HFF-Myc (cell line): ENCODE measurements around the gene IL4R.

Experiments
- DNase-seq: peaks from one replicate; pipeline ENCODE4 v3.0.0-alpha.2; 2011; ENCODE audit warnings: low read depth; ENCODE audit errors: extremely low read depth
- H3K4me3 ChIP-seq: replicated peaks from 2 replicates; pipeline ENCODE4 v1.5.1; 2011; ENCODE audit warnings: low read depth, mild to moderate bottlenecking, control low read depth, low read length
- TF ChIP-seq, protein P1 (sequence below): IDR thresholded peaks from 2 replicates; pipeline ENCODE4 v1.5.1; 2012; ENCODE audit warnings: mild to moderate bottlenecking, low read depth, low read length, control low read depth; ENCODE audit errors: missing control alignments

IL4R gene

DNA sequence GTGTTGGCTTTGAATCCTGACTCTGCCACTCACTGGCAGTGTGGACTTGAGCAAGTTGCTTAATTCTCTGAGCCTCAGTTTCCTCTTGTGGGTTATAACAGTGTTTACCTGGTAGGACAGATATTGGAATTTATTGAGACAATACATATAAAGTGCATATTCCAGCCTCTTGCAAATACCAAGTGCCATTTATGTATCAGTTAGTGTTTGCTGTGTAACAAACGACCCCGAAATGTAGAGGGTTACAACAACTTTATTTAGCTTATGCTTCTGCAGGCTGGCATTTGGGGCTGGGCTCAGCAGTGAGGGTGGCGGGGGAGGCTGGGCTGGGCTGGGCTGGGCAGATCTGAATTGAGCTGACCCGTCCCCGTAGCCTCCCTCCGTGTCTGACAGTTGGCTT, 45.8 kb downstream of the IL4R start:
- TF ChIP-seq, protein P1, sequence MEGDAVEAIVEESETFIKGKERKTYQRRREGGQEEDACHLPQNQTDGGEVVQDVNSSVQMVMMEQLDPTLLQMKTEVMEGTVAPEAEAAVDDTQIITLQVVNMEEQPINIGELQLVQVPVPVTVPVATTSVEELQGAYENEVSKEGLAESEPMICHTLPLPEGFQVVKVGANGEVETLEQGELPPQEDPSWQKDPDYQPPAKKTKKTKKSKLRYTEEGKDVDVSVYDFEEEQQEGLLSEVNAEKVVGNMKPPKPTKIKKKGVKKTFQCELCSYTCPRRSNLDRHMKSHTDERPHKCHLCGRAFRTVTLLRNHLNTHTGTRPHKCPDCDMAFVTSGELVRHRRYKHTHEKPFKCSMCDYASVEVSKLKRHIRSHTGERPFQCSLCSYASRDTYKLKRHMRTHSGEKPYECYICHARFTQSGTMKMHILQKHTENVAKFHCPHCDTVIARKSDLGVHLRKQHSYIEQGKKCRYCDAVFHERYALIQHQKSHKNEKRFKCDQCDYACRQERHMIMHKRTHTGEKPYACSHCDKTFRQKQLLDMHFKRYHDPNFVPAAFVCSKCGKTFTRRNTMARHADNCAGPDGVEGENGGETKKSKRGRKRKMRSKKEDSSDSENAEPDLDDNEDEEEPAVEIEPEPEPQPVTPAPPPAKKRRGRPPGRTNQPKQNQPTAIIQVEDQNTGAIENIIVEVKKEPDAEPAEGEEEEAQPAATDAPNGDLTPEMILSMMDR = no peak

DNA sequence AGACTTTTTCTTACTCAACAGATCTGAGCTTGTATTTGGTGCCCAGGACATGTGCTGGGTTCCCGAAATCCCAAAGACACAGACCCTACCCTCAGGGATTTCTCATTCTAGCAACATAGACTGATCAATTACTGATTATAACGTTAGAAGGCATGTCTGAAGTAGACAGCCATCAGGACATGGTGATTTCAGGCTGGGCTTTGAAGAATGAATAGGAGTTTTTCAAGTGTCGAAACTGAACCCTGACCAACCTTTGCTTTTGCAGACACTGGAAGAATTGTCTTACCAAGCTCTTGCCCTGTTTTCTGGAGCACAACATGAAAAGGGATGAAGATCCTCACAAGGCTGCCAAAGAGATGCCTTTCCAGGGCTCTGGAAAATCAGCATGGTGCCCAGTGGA, 48.2 kb downstream of the IL4R start:
- H3K4me3 ChIP-seq = no peak overlapping the region
- TF ChIP-seq, protein P1 = no peak
- no peak for DNase-seq

More for the DNA sequence above, 45.8 kb downstream of the IL4R start:
- DNase-seq = no peak
- H3K4me3 ChIP-seq = no peak overlapping the region

DNA sequence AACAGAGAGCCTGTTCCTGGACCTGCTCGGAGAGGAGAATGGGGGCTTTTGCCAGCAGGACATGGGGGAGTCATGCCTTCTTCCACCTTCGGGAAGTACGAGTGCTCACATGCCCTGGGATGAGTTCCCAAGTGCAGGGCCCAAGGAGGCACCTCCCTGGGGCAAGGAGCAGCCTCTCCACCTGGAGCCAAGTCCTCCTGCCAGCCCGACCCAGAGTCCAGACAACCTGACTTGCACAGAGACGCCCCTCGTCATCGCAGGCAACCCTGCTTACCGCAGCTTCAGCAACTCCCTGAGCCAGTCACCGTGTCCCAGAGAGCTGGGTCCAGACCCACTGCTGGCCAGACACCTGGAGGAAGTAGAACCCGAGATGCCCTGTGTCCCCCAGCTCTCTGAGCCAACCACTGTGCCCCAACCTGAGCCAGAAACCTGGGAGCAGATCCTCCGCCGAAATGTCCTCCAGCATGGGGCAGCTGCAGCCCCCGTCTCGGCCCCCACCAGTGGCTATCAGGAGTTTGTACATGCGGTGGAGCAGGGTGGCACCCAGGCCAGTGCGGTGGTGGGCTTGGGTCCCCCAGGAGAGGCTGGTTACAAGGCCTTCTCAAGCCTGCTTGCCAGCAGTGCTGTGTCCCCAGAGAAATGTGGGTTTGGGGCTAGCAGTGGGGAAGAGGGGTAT, 48.9 kb downstream of the IL4R start:
- no peak for DNase-seq
- H3K4me3 ChIP-seq = no peak overlapping the region
- TF ChIP-seq, protein P1 = no peak

DNA sequence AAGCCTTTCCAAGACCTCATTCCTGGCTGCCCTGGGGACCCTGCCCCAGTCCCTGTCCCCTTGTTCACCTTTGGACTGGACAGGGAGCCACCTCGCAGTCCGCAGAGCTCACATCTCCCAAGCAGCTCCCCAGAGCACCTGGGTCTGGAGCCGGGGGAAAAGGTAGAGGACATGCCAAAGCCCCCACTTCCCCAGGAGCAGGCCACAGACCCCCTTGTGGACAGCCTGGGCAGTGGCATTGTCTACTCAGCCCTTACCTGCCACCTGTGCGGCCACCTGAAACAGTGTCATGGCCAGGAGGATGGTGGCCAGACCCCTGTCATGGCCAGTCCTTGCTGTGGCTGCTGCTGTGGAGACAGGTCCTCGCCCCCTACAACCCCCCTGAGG, 49.5 kb downstream of the IL4R start:
- no peak overlapping the region for H3K4me3 ChIP-seq
- TF ChIP-seq, protein P1 = no peak
- DNase-seq = no peak

DNA sequence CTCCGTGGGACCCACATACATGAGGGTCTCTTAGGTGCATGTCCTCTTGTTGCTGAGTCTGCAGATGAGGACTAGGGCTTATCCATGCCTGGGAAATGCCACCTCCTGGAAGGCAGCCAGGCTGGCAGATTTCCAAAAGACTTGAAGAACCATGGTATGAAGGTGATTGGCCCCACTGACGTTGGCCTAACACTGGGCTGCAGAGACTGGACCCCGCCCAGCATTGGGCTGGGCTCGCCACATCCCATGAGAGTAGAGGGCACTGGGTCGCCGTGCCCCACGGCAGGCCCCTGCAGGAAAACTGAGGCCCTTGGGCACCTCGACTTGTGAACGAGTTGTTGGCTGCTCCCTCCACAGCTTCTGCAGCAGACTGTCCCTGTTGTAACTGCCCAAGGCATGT, 50.0 kb downstream of the IL4R start:
- no peak for DNase-seq
- TF ChIP-seq, protein P1 = no peak
- no peak overlapping the region for H3K4me3 ChIP-seq

DNA sequence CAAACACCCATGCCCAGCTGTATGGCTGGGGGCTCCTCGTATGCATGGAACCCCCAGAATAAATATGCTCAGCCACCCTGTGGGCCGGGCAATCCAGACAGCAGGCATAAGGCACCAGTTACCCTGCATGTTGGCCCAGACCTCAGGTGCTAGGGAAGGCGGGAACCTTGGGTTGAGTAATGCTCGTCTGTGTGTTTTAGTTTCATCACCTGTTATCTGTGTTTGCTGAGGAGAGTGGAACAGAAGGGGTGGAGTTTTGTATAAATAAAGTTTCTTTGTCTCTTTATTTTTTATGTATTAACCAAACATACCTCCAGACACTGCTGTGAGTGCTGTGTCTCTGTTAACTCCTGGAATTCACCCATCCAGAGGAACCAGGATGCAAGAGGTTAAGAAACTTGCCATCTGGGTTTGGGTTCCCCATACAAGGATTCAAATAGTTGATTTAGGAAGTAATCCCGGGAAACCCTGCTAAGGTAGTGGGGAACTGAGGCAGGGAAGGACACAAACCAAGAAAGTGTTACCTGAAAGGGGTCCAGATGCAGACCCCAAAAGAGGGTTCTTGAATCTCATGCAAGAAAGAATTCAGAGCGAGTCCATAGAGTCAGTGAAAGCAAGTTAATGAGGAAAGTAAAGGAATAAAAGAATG, 50.8 kb downstream of the IL4R start:
- DNase-seq = no peak
- no peak overlapping the region for H3K4me3 ChIP-seq
- TF ChIP-seq, protein P1 = no peak
